Hepatocyte (in vitro differentiated cells): ENCODE data around the gene POLG. TPM values are rescaled to one million over a fixed set of nuclear protein-coding genes. Genes with fewer than 3 reads are reported as not detected.

Experiments used
- DNase-seq: peaks from one replicate; pipeline ENCODE4 v3.0.0-alpha.2; 2016; ENCODE audit warnings: low spot score
- H2AFZ ChIP-seq: fragments of 200-600 bp; sonication (generic); 2 replicates; pipeline ENCODE4 v1.6.0; 2016; ENCODE audit warnings: antibody characterized with exemption, mild to moderate bottlenecking
- H3K27ac ChIP-seq: fragments of 200-600 bp; sonication (generic); 2 replicates; pipeline ENCODE4 v1.5.1; 2016; ENCODE audit warnings: mild to moderate bottlenecking
- H3K27me3 ChIP-seq: fragments of 200-600 bp; sonication (generic); 2 replicates; pipeline ENCODE4 v1.6.1; 2016
- H3K36me3 ChIP-seq: fragments of 200-600 bp; sonication (generic); replicated peaks from 2 replicates; pipeline ENCODE4 v1.5.1; 2016; ENCODE audit warnings: low read depth; ENCODE audit not compliant: insufficient read depth
- H3K4me1 ChIP-seq: fragments of 200-600 bp; sonication (generic); 2 replicates; pipeline ENCODE4 v1.5.1; 2016; ENCODE audit warnings: mild to moderate bottlenecking, moderate library complexity; ENCODE audit not compliant: insufficient read depth
- H3K4me2 ChIP-seq: fragments of 200-600 bp; sonication (generic); 2 replicates; pipeline ENCODE4 v1.6.0; 2016
- H3K4me3 ChIP-seq: fragments of 200-600 bp; sonication (generic); 2 replicates; pipeline ENCODE4 v1.5.1; 2016; ENCODE audit warnings: mild to moderate bottlenecking
- H3K79me2 ChIP-seq: fragments of 200-600 bp; sonication (generic); 2 replicates; pipeline ENCODE4 v1.6.0; 2017; ENCODE audit warnings: mild to moderate bottlenecking
- H3K9me2 ChIP-seq: fragments of 200-600 bp; sonication (generic); replicated peaks from 2 replicates; pipeline ENCODE4 v1.6.0; 2017; ENCODE audit warnings: mild to moderate bottlenecking; ENCODE audit not compliant: insufficient read depth
- H3K9me3 ChIP-seq: fragments of 200-600 bp; sonication (generic); 2 replicates; pipeline ENCODE4 v1.5.1; 2016; ENCODE audit warnings: low read depth, mild to moderate bottlenecking
- H4K20me1 ChIP-seq: fragments of 200-600 bp; sonication (generic); 2 replicates; pipeline ENCODE4 v1.6.0; 2016; ENCODE audit warnings: mild to moderate bottlenecking; ENCODE audit not compliant: insufficient read depth, poor library complexity, severe bottlenecking
- CTCF ChIP-seq: fragments of 200-600 bp; sonication (generic); IDR thresholded peaks from 2 replicates; pipeline ENCODE4 v1.5.1; 2016; ENCODE audit warnings: antibody characterized with exemption, mild to moderate bottlenecking; ENCODE audit not compliant: poor library complexity
- EZH2 ChIP-seq: fragments of 200-600 bp; sonication (generic); IDR thresholded peaks from 2 replicates; pipeline ENCODE4 v1.6.1; 2016; ENCODE audit warnings: antibody characterized with exemption, mild to moderate bottlenecking, borderline replicate concordance
- EZH2phosphoT487 ChIP-seq: fragments of 200-600 bp; sonication (generic); IDR thresholded peaks from one replicate; pipeline ENCODE4 v1.6.1; 2018; ENCODE audit warnings: antibody characterized with exemption, mild to moderate bottlenecking, low read depth, moderate library complexity; ENCODE audit not compliant: unreplicated experiment, severe bottlenecking
- WGBS: methylation state at CpG from one replicate; pipeline ENCODE4 v1.1.6; 2016; ENCODE audit warnings: low lambda C conversion rate; ENCODE audit errors: missing lambda C conversion rate; 5-methylcytosine and 5-hydroxymethylcytosine counted together
- polyA plus RNA-seq: library from polyadenylated mRNA; unstranded; fragments of >200 nt; fragmentation: Nextera tagmentation; extraction: Ambion mirVana; gene quantifications from 2 replicates; pipeline ENCODE4 v1.2.1, GENCODE V29; 2016
- total RNA-seq: library from RNA; depleted of rRNA; stranded (reverse); fragments of >200 nt; gene quantifications from 2 replicates; pipeline ENCODE4 v1.2.3, GENCODE V29; 2014

The POLG gene
- total and polyA plus RNA-seq, 2 experiments from 2014 or later = 34.0 to 54.0 TPM

GRCh38 chr15:89330119-89330518, 4.5 kb downstream of the POLG start:
- TF ChIP-seq CTCF (no peak), EZH2 (no peak), EZH2phosphoT487 (no peak)
- Histone ChIP-seq H3K9me3 (no peaks in the 10 kb centered on the region), H3K79me2 (peaks cover 48% of the 10 kb centered on the region)

GRCh38 chr15:89329329-89330084, 5.1 kb downstream of the POLG start:
- Histone ChIP-seq H3K27me3 (no peaks in the 10 kb centered on the region), H2AFZ (no peak overlapping the region), H3K27ac (no peak overlapping the region), H3K9me3 (no peaks in the 10 kb centered on the region), H3K79me2 (peaks cover 48% of the 10 kb centered on the region), H3K4me2 (no peak overlapping the region), H3K4me3 (no peak overlapping the region), H3K36me3 (peaks cover 4% of the 10 kb centered on the region), H3K4me1 (peaks cover 17% of the 10 kb centered on the region), H4K20me1 (peaks cover 46% of the 10 kb centered on the region), H3K9me2 (no peaks in the 10 kb centered on the region)
- WGBS = 95% methylated on average over 8 of the region's 8 CpGs
- DNase-seq = no peak
- TF ChIP-seq CTCF (no peak), EZH2 (no peak), EZH2phosphoT487 (no peak)

More at GRCh38 chr15:89330119-89330518, 4.5 kb downstream of the POLG start:
- WGBS = 100% methylated on average over 6 of the region's 6 CpGs
- H3K4me2 ChIP-seq = no peak overlapping the region
- H3K27me3 ChIP-seq = no peaks in the 10 kb centered on the region
- peaks cover 46% of the 10 kb centered on the region for H4K20me1 ChIP-seq
- H3K4me3 ChIP-seq = no peak overlapping the region
- no peak overlapping the region for H2AFZ ChIP-seq
- no peaks in the 10 kb centered on the region for H3K9me2 ChIP-seq
- peaks cover 4% of the 10 kb centered on the region for H3K36me3 ChIP-seq
- no peak overlapping the region for H3K27ac ChIP-seq
- DNase-seq = no peak
- peaks cover 17% of the 10 kb centered on the region for H3K4me1 ChIP-seq

GRCh38 chr15:89328398-89329254, 6.0 kb downstream of the POLG start:
- H3K4me3 ChIP-seq = no peak overlapping the region
- no peaks in the 10 kb centered on the region for H3K9me2 ChIP-seq
- no peaks in the 10 kb centered on the region for H3K9me3 ChIP-seq
- H3K27me3 ChIP-seq = no peaks in the 10 kb centered on the region
- H3K4me2 ChIP-seq = no peak overlapping the region
- peaks cover 14% of the 10 kb centered on the region for H3K4me1 ChIP-seq
- H3K79me2 ChIP-seq = peaks cover 42% of the 10 kb centered on the region
- H2AFZ ChIP-seq = no peak overlapping the region
- H3K27ac ChIP-seq = no peak overlapping the region
- no peak for DNase-seq
- H4K20me1 ChIP-seq = peaks cover 40% of the 10 kb centered on the region
- peaks cover 4% of the 10 kb centered on the region for H3K36me3 ChIP-seq
- WGBS = 95% methylated on average over 13 of the region's 13 CpGs
- TF ChIP-seq EZH2phosphoT487 = no peak
- TF ChIP-seq CTCF = no peak
- no peak for TF ChIP-seq EZH2
